ENCODE data around the gene NCBP1.

NCBP1 gene

GRCh38 chr9:97703437-97704344, 70.1 kb downstream of the NCBP1 start:
- FAIRE-seq = peak; percentile 99
- TF ChIP-seq POLR2A (IDR thresholded peaks at IDR 0.05; ENCODE audit: low read depth, low read length) = no peak
- peak; percentile 79 for DNase-seq (ENCODE audit: insufficient read length, low spot score)

GRCh38 chr9:97704345-97704677, 70.7 kb downstream of the NCBP1 start:
- TF ChIP-seq POLR2A (IDR thresholded peaks at IDR 0.05; ENCODE audit: low read depth, low read length) = no peak
- DNase-seq (ENCODE audit: insufficient read length, low spot score) (no peak), FAIRE-seq (no peak)

- TF ChIP-seq POLR2A (IDR thresholded peaks at IDR 0.05; ENCODE audit: low read depth, low read length) = no peak
- DNase-seq (ENCODE audit: insufficient read length, low spot score) (no peak), FAIRE-seq (no peak)
Observed at GRCh38 chr9:97704851-97705250, 71.2 kb downstream of the NCBP1 start.

DNA sequence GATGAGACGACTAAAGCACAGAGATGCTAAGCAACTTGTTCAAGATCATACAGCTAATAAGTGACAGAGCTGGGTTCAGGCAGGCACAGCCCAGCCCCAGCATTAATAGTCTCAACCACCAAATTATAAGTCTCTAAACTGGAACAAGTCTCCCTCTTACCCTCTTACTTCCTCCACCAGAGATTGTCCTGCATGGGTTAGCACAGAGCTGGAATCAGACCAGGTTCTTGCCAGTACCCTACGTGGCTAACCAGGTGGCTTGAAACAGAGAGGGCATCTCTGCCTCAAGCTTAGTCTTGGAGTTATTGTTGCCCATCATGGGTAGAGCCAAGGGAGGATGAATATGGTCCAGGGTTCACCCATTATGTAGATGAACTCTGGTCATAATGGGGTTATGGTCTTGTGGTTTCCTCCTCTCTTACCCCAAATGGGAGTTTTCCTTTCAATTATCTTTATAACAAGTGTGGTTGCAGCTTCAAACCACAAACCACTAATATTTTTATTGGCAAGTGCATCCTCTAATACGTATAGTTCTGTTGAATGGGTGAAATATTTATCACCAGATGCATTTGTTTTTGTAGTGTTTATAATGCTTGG, 71.8 kb downstream of the NCBP1 start:
- TF ChIP-seq POLR2A (IDR thresholded peaks at IDR 0.05; ENCODE audit: low read depth, low read length) = no peak

DNA sequence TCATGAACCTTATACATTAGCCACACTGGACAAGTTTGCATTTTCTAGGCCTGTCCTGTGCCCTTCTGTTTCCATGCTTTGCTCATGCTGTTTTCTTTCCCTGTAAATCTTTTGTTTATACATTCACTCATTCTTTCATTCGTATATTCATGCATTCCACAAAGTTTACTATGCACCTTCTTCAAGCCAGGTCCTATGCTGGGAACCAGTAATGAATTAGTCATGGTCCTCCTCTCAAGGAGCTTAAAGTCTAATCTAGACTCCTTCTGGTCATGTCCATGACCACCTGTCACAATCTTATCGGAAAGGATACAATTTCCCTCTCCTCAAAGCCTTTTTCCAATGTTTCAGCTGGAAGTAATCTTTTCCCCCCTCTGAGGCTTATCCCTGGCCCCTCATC, 72.6 kb downstream of the NCBP1 start:
- FAIRE-seq (no peak), DNase-seq (ENCODE audit: insufficient read length, low spot score) (no peak)
- TF ChIP-seq POLR2A (IDR thresholded peaks at IDR 0.05; ENCODE audit: low read depth, low read length) = no peak

More for the DNA sequence above, 71.8 kb downstream of the NCBP1 start:
- DNase-seq (ENCODE audit: insufficient read length, low spot score) (no peak), FAIRE-seq (no peak)

DNA sequence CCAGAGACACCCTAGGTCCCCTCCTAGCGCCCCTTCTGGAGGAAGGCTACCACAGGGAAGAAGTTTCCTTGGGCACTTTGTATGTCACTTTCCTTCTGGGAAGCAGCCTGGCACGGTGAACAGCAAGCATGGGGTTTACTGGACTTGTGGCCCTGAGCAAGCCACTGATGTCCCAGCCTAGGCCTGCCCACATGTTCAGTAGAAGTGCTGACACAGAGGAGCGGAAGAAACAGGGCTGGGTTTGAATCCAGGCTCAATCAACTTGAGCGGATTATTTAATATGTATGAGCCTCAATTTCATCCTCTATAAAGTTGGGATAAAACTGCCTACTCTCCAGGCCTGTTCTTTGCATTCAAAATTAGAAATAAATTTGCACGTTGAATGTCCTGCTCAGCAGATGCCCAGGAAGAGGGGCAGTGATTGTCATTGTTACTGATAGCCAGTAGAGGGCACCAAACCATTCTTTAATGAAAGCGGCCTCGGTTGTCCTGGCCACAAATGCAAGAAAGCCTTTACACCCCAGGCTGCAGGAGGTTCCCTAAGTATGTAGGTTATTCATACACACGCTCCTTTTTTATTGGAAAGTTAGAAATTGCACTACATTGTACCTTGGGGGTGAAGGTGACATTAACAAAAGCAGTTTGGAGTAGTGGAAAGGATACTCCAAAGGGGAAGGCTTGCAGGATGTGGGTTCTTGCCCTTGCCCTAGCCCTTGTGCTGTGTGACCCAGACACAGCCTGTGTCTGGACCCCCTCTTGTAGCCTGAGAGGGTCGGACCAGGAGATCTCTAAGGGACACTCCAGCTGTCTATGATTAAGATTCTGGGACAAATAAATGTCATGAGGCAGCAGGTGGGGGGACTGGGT, 77.0 kb downstream of the NCBP1 start:
- peak; percentile 87 for DNase-seq (ENCODE audit: insufficient read length, low spot score)
- peak; percentile 94 for FAIRE-seq
- no peak for TF ChIP-seq POLR2A (IDR thresholded peaks at IDR 0.05; ENCODE audit: low read depth, low read length)

GRCh38 chr9:97711223-97711626, 77.6 kb downstream of the NCBP1 start:
- no peak for TF ChIP-seq POLR2A (IDR thresholded peaks at IDR 0.05; ENCODE audit: low read depth, low read length)
- FAIRE-seq = no peak
- DNase-seq (ENCODE audit: insufficient read length, low spot score) = no peak

- peak; percentile 99 for FAIRE-seq
- peak; percentile 84 for DNase-seq (ENCODE audit: insufficient read length, low spot score)
- no peak for TF ChIP-seq POLR2A (IDR thresholded peaks at IDR 0.05; ENCODE audit: low read depth, low read length)
Observed at GRCh38 chr9:97714435-97714834, 80.8 kb downstream of the NCBP1 start.

DNA sequence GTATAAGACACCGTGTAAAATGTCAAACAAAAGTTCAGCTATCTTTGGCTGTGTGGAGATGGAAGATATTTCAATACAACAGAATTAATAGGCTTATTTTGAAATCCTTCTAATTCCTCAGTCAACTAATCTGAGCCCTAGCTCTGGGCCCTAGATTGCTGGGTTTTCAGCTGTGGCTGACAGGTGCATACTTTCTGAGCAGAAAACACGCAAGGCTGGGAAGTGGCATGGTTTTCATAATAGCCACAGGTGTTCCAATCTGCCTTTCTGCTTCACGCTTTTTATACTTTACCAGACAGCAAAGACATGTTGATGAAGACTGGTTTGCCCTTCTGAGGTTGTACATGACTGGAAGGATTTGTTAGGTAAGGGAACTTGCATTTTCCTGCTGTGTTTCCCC, 84.2 kb downstream of the NCBP1 start:
- FAIRE-seq (no peak), DNase-seq (ENCODE audit: insufficient read length, low spot score) (no peak)
- no peak for TF ChIP-seq POLR2A (IDR thresholded peaks at IDR 0.05; ENCODE audit: low read depth, low read length)

GRCh38 chr9:97721396-97721795, 87.8 kb downstream of the NCBP1 start:
- no peak for TF ChIP-seq POLR2A (IDR thresholded peaks at IDR 0.05; ENCODE audit: low read depth, low read length)
- DNase-seq (ENCODE audit: insufficient read length, low spot score) (no peak), FAIRE-seq (no peak)

GRCh38 chr9:97722331-97722730, 88.7 kb downstream of the NCBP1 start:
- DNase-seq (ENCODE audit: insufficient read length, low spot score) (no peak), FAIRE-seq (no peak)
- TF ChIP-seq POLR2A (IDR thresholded peaks at IDR 0.05; ENCODE audit: low read depth, low read length) = no peak
